NOMO-1 treated with dmso at 0.1 percent for 144 hours (cell line): ENCODE results near the gene DSCAML1.
"Not testable (repeated sequence)": the region's sequence is repeated elsewhere in the genome, so short reads cannot be mapped to it uniquely, and the experiment has no call there.

ENCODE experiments used
- DNase-seq: peaks from one replicate; lab custom pipeline; 2025; ENCODE audit not compliant: unreplicated experiment; lab: John Stamatoyannopoulos, UW

DSCAML1 gene

DNA sequence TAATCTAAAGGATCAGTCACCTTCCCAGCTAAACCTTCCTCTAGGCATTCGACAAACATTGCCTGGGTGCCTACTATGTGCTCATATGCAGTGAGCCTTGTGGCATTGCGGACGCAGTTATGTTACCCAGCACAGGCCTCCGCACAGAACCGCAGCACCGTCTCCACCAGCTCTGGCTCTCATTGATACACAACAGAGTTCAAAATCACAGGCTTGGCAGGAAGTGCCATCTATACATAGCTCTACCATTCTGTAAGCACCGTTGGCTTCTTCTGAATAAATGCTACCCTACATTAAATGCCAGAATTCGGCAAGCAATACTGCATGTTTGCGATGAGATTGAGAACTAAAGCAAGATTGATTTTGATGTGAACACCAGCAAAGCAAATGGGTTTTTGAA lies 31.0 kb downstream of the DSCAML1 start:
- DNase-seq = no peak

DNA sequence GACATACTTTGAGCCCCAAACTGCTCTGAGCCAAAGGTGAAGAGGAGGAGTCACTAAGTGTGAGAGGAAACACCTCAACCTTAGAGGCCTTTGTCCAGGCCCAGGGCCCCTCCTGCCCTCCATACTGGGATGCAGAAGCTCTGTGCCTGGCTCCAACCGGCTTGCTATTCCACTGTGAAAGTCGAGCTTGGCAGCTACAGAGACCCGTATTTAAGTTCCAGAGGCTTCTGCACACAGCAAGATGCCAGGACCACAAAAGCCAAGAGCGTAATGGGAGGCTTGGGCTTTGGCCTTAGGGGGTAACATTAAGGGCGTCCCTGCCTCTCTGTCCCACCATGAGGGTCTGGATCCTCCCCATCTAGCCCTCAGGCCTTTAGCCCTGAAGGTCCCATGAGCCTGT lies 31.9 kb downstream of the DSCAML1 start:
- no peak for DNase-seq

DNA sequence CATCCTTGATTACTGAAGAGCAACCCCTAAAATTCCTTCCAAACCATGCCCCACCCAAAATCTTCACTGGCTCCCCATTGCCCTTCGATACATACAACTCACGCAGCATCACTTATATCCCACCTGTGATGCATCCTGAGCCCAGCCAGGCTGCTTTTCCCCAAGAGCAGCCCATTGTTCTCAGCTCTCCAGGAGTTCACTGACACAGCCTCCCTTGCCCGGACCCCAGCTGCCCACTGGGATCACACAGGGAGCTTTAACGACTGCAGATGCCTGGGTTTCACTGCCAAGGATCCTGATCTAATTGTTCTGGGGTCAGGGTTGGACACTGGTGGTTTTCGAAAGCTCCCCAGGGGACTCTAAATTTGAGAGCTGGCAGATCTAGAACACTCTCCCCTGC lies 33.6 kb downstream of the DSCAML1 start:
- DNase-seq = not testable (repeated sequence)

DNA sequence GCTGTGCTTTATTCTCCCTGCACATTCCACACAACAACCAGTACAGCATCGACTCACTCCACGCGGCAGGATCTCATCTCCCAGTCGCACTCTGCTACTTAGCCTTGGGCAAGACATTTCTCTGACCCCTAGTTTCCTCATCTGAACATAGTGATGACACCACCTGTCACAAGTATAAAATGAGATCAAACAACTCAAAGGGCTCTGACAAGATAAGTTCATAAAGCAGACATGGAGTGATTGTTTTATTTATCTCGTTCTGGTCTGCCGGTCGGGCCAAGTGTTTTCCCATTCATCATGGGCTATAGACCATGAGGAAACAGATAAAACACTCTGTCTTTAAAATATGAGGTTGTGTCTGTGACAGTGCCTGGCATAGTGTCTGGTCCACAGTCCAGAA lies 35.0 kb downstream of the DSCAML1 start:
- no peak for DNase-seq

DNA sequence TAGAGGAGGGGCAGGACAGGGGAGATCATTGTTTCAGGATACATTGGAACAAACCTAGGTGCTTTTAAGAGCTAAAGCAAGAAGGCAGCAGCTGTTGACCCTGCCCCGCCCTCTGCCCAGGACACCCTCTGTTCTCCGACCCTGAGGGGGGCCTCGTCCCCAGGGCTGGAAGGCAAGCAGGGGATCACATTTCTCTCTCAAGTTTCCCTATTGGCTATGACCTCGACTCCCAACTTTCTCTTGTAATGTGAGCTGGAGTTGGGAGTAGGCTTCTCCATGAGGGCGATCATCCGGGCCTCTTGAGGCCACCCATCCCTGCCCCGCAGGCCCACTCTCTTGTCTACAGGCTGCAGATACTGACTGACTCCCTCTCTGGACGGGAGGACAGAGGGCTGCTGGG lies 37.7 kb downstream of the DSCAML1 start:
- no peak for DNase-seq

DNA sequence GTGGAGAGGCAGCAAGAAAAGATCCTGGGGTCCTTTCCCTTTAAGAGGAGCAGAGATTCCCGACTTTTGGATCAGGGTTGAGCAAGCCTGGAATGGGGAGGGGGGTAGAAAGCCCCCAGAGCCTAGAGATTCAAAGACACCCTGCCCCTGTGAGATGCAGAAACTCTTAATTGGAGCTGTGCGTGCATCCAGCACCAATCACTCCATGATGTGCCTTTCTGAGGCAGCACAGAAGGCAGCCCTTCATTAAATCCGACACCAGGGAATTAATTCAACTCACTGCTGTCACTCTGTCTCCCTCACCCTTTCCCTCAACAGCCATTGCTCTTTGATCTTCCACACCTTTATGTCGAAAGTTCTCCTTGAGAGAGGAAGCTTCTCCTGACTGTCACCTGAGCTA lies 43.0 kb downstream of the DSCAML1 start:
- DNase-seq = no peak

DNA sequence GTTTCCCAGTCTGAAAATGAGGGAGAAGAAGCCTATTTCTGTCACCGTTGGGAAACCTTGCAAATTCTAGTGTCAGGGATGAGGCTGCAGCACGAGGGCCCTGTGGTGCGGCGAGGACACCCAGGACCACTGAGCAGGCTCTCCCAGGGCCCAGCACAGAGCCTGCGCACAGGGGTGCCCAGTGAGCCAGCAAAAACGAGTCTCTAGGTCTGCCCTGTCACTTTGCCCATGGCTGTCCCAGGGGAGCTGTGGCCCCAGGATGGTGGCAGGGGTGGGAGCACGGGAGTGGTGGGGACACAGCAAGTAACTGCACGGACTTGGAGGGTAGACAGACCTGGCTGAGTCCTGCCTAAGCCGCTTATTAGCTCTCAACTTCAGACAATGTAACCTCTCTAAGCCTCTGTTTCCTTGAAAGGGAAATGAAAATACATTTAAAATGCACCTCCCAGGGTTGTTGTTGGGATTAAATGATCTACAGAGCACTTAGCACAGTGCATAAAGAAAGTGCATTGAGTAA lies 44.2 kb downstream of the DSCAML1 start:
- no peak for DNase-seq

DNA sequence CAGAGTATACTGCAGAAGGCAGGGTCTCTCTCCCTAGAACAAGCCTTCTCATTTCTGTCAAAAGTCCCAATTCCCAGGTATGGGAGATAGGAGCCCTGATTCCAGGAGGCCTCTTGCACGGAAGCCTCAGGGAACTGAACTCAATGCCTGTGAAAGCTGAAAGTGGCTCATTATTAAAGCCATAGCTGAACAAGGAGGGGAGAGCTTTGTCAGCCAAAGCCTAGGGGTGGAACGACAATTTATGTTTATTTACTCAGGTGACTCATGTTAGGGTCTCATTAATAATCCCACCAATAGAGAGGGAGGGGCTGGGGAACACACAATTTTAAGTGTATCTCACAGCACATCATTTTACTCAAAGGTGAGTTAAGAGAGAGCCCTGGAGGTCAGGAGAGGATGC lies 44.9 kb downstream of the DSCAML1 start:
- DNase-seq = no peak

DNA sequence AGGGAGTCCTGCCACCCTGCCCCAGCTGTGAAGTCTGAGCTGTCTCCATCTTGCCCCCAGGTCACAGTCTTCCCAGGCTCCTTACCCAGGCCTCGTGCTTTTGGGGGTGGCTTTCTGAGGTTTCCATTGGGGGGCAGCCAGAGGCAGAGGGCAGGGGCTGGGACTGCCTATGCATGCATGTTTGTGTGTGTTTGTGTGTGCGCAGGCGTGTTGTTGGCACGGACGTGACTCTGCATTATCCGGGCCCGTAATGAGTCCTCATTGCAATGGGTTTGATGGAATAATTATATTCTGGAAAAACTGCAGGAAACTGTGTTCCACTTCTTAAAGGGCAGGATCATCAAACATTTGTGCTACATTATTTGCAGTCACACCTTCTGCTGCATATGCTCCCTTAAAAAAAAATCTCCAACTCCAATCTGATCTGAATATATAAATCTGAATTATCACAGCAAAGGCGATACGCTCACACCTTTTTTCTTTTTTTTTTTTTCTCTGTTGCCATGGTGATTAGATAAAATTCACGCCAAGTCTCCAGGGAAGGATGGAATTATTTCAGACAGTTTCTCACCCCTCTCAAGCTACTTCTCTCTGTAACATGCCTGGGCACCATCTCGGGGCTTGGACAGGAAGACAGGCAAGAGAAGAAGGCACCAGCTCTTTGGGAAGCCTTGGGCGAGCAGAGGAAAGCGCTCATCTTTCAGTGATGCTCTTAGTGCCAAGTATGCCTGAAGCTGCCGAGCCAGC lies 45.9 kb downstream of the DSCAML1 start:
- DNase-seq = no peak

DNA sequence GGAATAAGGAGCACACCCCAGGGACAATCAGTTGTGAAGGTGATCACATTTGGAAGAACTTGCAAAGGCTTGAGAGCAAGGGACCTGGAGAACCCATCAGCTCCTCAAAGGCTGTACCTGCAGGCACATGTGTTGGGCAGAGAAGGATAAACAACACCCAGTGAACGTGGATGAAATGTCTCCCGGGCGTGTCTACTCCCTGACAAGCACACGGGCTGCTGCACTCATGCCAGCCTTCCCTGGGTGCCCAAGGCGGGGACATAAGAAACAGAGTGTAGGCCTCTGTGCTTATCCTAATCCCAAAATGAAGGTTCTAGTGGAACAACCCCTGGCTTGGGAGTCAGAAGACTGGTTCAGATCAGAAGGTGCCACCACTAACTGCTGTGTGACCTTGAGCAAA lies 46.7 kb downstream of the DSCAML1 start:
- no peak for DNase-seq

DNA sequence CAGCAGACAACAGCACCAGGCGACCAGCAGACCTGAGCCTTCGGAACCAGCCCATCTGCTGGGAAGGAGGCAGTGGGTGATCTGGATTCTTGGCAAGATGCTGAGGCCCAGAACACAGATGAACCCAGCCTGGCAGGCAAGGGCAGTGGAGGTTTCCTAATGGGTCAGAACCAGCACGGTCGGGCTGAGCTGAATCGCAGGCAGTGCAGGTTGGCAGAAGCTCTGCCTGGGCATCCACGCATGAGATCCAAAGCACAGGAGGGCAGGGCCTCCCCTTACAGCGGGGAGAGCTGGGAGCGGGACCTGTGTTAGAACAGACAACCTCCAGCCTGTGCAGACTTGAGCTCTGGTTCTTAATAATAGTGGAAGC lies 47.5 kb downstream of the DSCAML1 start:
- no peak for DNase-seq

DNA sequence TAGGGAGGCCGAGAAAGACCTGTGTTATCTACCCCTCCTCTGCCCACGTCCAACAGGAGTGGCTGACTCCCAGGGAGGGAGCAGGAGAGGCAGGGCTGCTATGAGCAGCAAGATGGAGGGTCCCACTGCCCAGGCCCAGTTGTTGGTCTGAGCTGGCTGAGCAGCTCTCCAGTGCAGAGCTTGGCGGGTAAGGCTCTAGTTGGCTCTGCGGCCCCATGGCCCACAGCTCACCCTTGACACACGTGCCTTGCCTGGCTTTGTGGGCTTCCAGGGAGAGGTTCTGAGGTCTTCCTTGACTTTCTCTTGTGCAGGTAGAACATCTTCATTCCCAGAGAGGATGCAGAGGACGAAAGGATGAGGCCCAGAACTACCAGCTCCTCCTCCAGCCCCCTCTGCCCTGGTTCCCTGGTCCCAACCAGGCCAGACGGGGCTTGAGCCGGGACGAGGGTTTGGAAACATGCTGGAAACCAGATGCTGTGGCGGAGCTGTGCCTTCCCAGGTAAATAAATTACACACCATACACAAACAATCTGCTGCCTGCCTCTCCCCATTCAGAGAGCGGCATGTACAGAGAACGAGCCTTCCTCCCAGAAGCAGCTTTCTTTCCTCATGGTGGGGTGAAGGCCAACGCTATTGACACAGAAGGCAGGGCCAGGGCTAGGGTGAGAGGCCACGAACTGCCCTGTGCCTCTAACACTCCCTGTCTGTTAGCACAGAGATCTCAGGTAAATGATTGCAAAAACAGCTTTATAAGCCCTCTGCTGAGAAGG lies 48.1 kb downstream of the DSCAML1 start:
- DNase-seq = no peak

DNA sequence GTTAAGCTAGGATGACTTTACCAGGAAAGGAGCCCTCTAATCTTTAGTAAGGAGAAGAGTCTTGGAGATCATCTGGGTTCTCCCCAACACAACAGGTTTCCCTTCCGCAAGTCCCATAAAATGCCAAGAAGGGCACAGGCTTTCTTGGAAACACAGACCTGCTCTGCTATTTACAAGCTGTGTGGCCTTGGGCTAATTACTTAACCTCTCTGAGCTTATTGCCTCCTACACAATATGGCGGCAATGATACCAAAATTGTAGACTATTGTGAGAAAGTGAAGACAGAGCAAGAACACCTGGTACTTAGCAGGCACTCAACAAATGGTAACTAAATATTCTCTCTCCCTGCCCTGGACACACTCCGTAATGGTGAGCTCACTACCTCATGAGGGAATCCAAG lies 49.1 kb downstream of the DSCAML1 start:
- DNase-seq = no peak

DNA sequence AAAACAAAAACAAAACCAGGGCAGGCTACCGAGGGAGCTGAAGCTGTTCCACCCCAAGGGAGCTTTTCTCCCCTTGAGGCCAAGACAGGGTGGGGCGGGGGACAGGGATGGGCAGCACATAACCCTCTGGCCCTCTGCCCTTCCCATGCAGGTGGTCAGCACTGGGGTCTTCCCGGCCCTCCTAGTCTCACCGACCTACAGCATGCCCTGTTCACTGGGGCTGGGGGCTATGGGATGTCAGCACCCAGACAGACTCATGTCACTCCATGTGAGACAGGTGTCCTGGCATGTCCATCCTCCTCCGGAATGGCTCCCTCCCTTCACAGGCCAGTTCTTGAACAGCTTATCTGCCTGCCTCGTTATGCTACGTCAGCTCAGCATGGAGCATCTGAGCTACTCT lies 51.7 kb downstream of the DSCAML1 start:
- no peak for DNase-seq

DNA sequence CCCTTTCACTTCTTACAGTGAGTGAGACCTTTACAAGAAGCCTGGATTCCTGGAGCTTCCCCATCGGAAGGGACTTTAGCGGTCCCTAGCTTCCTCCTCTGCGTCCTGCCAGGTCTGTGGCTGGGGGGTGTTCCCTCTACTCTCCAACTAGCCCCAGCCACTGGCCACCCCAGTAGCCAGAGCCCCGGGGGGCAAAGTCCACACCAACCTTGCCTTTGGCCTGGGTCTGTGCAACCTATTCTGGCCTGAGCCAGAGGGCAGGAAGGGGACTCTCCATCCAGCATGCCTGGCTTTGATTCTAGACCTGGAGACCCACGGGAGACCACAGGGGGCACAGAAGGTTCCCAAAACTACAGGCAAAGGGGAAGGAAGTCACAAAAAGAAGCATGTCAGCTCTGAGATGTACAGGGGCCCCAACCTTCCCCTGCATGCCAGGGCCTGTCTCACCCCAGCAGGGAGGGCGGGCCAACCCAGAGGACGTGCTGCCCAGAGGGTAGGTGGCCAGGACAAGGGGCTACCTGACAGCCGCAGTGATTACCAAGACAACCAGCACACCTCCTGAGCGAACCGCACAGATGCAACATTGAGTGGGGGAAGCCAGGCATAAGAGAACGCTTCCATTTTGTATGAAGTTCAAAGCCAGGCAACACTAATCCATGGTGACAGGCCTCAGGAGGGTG lies 52.4 kb downstream of the DSCAML1 start:
- no peak for DNase-seq

DNA sequence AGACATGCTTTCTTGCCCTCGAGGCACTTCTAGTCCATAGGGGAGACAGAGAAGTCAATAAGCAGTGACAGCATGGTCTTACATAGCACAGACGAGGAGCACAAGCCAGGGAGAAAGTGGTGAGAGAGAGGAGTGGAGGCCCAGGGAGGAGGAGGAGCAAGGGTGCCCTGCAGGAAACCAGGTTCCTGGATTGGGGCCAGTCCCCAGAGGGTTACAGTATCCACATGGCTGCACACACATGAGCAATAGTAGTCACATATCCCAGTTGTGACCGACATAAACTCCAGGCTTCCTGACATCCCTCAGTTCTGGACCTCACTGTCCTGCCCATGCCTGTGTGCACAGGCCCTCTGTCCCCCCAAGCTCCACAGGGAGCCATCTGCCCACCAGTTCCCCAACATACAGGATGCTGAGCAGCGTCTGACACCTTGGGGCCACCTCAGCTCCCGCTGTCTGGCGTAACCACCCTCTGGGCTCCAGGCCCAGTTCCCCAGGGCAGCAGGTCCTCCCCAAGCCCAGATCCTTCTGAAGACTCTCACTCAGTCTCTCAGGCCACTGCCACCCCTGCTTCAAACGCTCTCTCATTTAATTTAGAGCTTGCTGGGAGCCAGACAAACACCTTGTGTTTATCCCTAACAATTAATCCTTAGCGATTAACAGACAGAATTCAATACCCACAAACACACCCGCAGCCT lies 53.7 kb downstream of the DSCAML1 start:
- no peak for DNase-seq

DNA sequence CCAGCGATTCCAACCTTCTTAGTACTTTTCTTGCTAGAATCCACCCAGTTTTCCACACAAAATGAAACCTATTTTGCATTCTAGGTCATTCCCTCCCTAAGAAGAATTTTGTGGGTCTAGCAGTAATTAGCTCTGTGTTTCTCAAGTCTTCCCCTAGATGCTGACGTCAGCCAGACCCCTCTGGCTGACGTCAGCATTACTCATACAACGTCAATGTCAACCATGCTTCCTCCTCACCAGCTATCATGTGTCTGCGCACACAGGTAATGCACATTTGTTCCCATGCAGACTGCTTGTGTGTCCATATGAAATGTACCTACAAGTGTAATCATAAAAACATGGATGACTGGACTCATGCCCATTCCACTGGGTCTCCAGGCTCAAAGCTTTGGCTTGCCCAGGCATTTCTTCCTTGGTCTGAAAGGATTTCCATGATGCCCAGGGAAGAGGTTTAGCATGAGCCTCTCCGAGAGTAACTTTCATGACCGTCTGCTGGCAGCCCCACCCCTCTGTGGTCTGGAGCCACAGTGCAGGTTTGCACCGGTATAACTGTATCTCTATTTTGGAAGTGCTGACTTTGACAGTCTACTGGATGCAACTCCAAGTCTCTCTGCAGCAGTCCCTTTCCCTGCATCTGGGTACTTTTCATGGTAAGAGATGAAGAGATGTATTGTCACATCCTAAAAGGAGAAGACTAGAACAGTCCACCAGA lies 58.6 kb downstream of the DSCAML1 start:
- no peak for DNase-seq

DNA sequence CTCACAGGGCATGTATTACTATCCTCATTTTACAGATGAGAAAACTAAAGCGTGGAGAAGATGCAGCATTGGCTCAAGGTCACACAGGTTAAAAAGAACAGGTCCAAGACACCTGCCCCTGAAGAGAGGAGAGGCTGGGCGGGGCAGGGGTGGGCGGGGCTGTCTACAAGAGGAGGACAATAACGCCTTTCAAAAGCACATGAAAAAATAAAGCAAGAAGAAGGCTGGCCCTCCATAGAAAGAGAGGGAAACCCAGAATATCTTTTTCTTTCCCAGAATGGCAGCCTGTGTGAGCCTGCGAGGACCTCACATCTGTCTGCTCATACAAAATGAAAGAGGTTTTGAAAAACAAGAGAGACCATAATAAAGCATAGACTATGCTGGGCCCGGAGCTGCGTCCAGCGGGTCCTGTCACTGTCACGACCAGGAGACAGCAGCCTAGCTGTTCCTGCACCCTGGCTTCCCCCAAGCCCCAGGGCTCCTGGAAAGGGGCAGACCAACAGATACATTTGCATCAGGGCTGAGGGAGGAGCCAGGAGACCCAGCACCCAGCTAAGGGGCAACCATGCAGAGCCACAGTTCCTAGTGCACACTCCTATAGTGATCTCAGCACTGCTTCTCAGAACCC lies 61.6 kb downstream of the DSCAML1 start:
- no peak for DNase-seq

DNA sequence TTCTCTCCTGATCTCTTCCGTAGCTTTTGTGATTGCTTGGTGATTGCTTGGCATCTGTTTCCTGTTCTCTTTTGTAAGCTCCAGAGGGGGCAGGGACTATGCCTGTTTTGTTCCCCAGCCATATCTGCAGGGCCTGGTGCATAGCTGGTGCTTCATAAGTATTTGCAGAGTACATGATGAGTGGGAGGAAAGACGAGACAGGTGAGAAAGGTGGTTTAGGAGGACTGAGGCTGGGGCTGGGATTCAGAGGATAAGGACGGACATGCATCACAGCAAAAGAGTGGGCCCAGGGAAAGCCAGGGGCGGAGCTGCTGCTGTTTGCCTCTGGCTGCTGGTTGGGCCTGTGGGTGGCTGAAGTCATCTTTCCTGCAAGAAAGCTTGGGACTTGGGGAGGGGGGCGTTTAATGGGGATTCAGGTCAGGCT lies 62.4 kb downstream of the DSCAML1 start:
- no peak for DNase-seq

DNA sequence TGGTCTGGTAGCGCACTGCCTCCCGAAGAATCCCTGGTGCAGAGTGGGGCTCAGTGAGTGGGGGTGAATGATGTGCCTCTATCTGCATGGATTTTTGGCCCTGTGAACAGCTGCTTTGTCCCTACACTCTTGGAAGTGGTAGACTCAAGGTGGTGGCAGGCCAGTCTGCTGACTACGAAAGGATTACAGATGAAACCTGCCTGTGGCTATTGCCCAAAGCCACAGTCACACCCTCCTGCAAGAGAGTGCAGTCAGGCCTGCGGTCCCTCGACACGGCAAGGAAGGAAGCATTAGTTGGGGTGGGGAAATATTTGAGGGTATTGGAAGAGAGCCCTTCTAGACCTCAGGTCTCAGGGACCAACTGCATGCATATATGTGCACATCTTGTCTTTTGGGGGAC lies 63.7 kb downstream of the DSCAML1 start:
- no peak for DNase-seq
